OCI-LY3 (cell line): ENCODE results near the gene GABRG3.

Experiments
- CTCF ChIP-seq: fragments of 200-600, 300-600 bp; sonication (generic); IDR thresholded peaks from 2 replicates; pipeline ENCODE4 v1.5.1; 2014; ENCODE audit warnings: antibody characterized with exemption, low read length, low read depth
- EZH2phosphoT487 ChIP-seq: fragments of 200-600 bp; shearing (Covaris generic); IDR thresholded peaks from 2 replicates; pipeline ENCODE4 v1.6.1; 2018; ENCODE audit warnings: antibody characterized with exemption, mixed run types, low read depth

- no peak for TF ChIP-seq CTCF
- no peak for TF ChIP-seq EZH2phosphoT487
Observed at GRCh38 chr15:26934848-26935247, 36.1 kb upstream of the GABRG3 start.
